A549 treated with RU486 at 1 μM for 4 hours (cell line): Measurements from ENCODE around the gene GAR1. TPM values are rescaled to one million over a fixed set of nuclear protein-coding genes. Genes with fewer than 3 reads are reported as not detected.

Source experiments
- total RNA-seq: library from RNA; stranded (reverse); fragments of 200-300 nt; extraction: Qiagen RNA extraction; gene quantifications from 5 replicates; pipeline ENCODE4 v1.2.3, GENCODE V29; 2022; ENCODE audit warnings: low read depth

The GAR1 gene
- 34.3 to 59.5 TPM (median 42.1 TPM) in 5 replicates for total RNA-seq

DNA sequence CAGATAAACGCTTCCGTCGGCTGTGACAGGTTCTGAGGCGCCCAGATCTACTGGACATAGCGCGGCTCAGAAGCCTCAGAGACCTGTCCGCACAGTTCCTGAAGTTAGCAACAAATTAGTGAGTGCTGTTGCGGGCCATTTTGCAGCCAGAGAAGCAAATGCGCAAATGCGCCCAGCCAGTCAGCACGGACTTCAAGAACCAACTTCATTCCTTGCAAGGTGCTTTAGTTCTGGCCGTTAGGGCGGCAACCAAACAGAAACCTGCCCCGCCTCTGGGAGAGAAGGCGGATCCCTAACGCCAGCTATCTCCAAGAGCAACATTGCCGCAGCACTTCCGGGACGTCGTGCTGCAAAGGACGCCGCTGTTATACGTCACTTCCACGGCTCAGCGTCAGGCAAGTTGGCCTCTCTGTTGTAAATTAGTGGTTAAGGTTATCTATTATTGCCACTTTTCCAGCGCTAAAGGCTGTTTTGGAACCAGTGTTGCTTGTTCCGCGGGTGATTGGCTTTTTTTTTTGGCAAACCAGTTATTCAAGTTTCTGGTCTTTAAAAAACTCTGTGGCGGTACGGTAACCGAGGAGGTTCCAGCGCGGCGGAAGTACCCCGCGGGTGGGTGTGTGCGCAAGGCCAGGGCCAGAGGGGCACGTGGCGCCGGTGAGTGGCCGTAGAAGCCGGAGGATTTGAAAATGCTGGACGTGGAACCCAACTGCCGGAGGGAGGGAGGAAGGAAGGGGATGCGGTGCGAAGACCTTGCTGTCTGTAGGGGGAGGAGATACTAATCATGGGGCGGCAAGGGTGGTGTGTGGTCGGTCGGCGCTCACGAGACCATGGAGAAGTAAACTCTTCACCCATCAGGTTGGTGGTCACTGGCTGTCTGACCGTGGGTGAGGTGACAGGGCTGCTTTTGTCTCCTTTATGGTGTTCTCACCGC, at the start of gene GAR1:
TSS of gene GAR1 (plus strand) at position 612 of the 931 bp plus-strand sequence. CDS start 403 bp downstream, outside the sequence.

GRCh38 chr4:109801895-109802319, 13.7 kb upstream of the GAR1 start, which contains the start of gene CFI:
Gene CFI (minus strand): TSS chr4:109801999. CDS start chr4:109801971, 28 bp downstream.

DNA sequence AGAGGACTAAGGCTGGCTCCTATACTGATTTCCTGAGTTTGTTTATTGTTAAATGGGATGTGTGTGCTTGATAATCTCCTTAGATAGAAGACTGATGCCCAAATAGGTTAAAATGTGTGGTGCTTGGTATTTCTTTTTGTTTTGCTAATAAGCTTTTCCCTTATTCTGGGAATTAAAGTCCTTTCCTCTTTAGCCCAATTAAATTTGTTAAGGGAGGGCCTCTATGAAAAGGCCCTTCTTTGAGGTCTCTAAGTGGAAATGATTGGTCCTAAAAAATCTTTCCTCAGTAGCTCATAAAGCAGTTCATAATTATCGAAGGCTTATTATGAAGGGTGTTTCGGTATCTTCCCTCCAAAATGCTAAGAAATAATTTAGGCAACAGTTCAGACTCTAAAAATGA, 12.1 kb downstream of the GAR1 start, which contains the start of gene RRH:
TSS of gene RRH (plus strand) at position 301 of the 400 bp plus-strand sequence. CDS start at position 357, 56 bp downstream.

DNA sequence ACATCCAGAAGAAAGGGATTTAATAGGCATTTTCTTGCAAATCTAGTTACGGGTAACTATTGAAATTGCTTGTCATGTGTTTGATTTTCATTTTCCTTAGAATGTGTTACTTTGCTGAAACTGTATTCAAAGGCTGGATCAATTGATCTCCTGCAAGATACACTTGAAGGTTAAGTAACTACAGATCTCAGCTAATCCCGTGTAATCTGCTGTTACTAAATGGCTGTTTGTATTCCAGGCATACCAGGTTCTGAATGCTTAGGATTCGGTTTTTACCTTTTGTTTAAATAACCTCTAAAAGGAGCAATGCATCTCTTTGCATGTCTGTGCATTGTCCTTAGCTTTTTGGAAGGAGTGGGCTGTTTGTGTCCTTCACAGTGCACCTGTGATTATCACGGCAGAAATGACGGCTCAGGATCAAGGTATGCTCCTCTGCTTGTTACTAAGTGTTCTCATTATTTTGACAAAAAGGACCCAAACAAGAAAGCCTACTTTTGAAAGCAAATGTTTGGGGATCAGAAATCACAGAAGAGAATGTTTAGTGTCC, 32.4 kb downstream of the GAR1 start, which contains the start of gene LRIT3:
TSS of gene LRIT3 (plus strand) at position 212 of the 547 bp plus-strand sequence. CDS start at position 307, 95 bp downstream.

Other genes with a start within 250 kb of the GAR1 start
- gene CASP6, start 112.3 kb upstream of the GAR1 start, total RNA-seq = 13.5 to 17.3 TPM (median 16.1 TPM) in 5 replicates
- gene PLA2G12A, start 85.7 kb upstream of the GAR1 start, total RNA-seq = 9.4 to 16.2 TPM (median 11.0 TPM) in 5 replicates
- 0.38 to 0.86 TPM (median 0.74 TPM) in 5 replicates for gene CFI, start 13.8 kb upstream of the GAR1 start, total RNA-seq
- gene RRH, start 12.2 kb downstream of the GAR1 start, total RNA-seq = 0.06 TPM in 1 of 5 replicates, not detected in the others
- 0.05 to 0.10 TPM (median 0.06 TPM) in 3 of 5 replicates, not detected in the others for gene LRIT3, start 32.3 kb downstream of the GAR1 start, total RNA-seq
- gene EGF, start 97.1 kb downstream of the GAR1 start, total RNA-seq = 0.18 to 0.31 TPM (median 0.23 TPM) in 5 replicates